Activated naive CD4-positive, alpha-beta T cell treated with anti-CD3 and anti-CD28 coated beads, Interleukin-2, amount 50 U/mL, for 24 hours (primary cell): ENCODE measurements around the gene SCFD1.
A peak's percentile ranks its signal among the peaks of the same experiment; 100 is the strongest.
"Not testable (repeated sequence)": the region's sequence is repeated elsewhere in the genome, so short reads cannot be mapped to it uniquely, and the experiment has no call there.

Experiments used
- H3K27ac Mint-ChIP-seq: one replicate; pipeline ENCODE4 v1.8.0; 2021; ENCODE audit warnings: mild to moderate bottlenecking, mixed read lengths
- H3K27me3 Mint-ChIP-seq: one replicate; pipeline ENCODE4 v1.8.0; 2021; ENCODE audit warnings: mixed read lengths
- H3K36me3 Mint-ChIP-seq: one replicate; pipeline ENCODE4 v1.8.0; 2021; ENCODE audit warnings: mixed read lengths
- H3K4me1 Mint-ChIP-seq: one replicate; pipeline ENCODE4 v1.8.0; 2021; ENCODE audit warnings: mixed read lengths
- H3K4me3 Mint-ChIP-seq: one replicate; pipeline ENCODE4 v1.8.0; 2021; ENCODE audit warnings: mild to moderate bottlenecking, mixed read lengths
- H3K9me3 Mint-ChIP-seq: one replicate; pipeline ENCODE4 v1.8.0; 2021; ENCODE audit warnings: mixed read lengths

SCFD1 gene

GRCh38 chr14:30638926-30639325 is 16.8 kb downstream of the SCFD1 start:
- Mint-ChIP-seq H3K4me1 (peaks cover 10% of the 10 kb centered on the region), H3K9me3 (no peaks in the 10 kb centered on the region), H3K36me3 (peaks cover 28% of the 10 kb centered on the region), H3K4me3 (no peak overlapping the region), H3K27me3 (no peaks in the 10 kb centered on the region), H3K27ac (peak overlapping the region; percentile 65)

GRCh38 chr14:30641207-30641606 is 19.1 kb downstream of the SCFD1 start:
- Mint-ChIP-seq H3K9me3 (no peaks in the 10 kb centered on the region), H3K4me1 (peaks cover 19% of the 10 kb centered on the region), H3K27me3 (no peaks in the 10 kb centered on the region), H3K36me3 (peaks cover 40% of the 10 kb centered on the region), H3K4me3 (no peak overlapping the region), H3K27ac (no peak overlapping the region)

GRCh38 chr14:30644462-30644861 is 22.3 kb downstream of the SCFD1 start:
- not testable (repeated sequence) for H3K27me3 Mint-ChIP-seq, H3K4me3 Mint-ChIP-seq, H3K27ac Mint-ChIP-seq, H3K9me3 Mint-ChIP-seq
- peaks cover 33% of the 10 kb centered on the region for H3K36me3 Mint-ChIP-seq
- H3K4me1 Mint-ChIP-seq = peaks cover 16% of the 10 kb centered on the region

- Mint-ChIP-seq H3K27me3 (no peaks in the 10 kb centered on the region), H3K27ac (no peak overlapping the region), H3K36me3 (peaks cover 35% of the 10 kb centered on the region), H3K4me3 (no peak overlapping the region), H3K9me3 (no peaks in the 10 kb centered on the region), H3K4me1 (peaks cover 16% of the 10 kb centered on the region)
Measured at GRCh38 chr14:30645600-30645999, 23.5 kb downstream of the SCFD1 start.

GRCh38 chr14:30648471-30648870 is 26.4 kb downstream of the SCFD1 start:
- Mint-ChIP-seq H3K36me3 (peaks cover 36% of the 10 kb centered on the region), H3K4me1 (peaks cover 16% of the 10 kb centered on the region), H3K27me3 (no peaks in the 10 kb centered on the region), H3K27ac (no peak overlapping the region), H3K9me3 (no peaks in the 10 kb centered on the region), H3K4me3 (no peak overlapping the region)

- Mint-ChIP-seq H3K36me3 (peaks cover 9% of the 10 kb centered on the region), H3K4me3 (no peak overlapping the region), H3K27me3 (no peaks in the 10 kb centered on the region), H3K4me1 (peaks cover under 1% of the 10 kb centered on the region), H3K27ac (no peak overlapping the region), H3K9me3 (no peaks in the 10 kb centered on the region)
Measured at GRCh38 chr14:30651937-30652336, 29.8 kb downstream of the SCFD1 start.

GRCh38 chr14:30655124-30655523 is 33.0 kb downstream of the SCFD1 start:
- no peaks in the 10 kb centered on the region for H3K4me1 Mint-ChIP-seq
- H3K27ac Mint-ChIP-seq = no peak overlapping the region

GRCh38 chr14:30655658-30656057 is 33.5 kb downstream of the SCFD1 start:
- Mint-ChIP-seq H3K9me3 (no peaks in the 10 kb centered on the region), H3K27me3 (no peaks in the 10 kb centered on the region), H3K36me3 (peaks cover 9% of the 10 kb centered on the region)

More at GRCh38 chr14:30655124-30655523, 33.0 kb downstream of the SCFD1 start:
- no peaks in the 10 kb centered on the region for H3K9me3 Mint-ChIP-seq
- H3K4me3 Mint-ChIP-seq = no peak overlapping the region
- H3K27me3 Mint-ChIP-seq = no peaks in the 10 kb centered on the region
- H3K36me3 Mint-ChIP-seq = peaks cover 9% of the 10 kb centered on the region

GRCh38 chr14:30656190-30656632 is 34.1 kb downstream of the SCFD1 start:
- H3K27me3 Mint-ChIP-seq = no peaks in the 10 kb centered on the region
- peaks cover 11% of the 10 kb centered on the region for H3K36me3 Mint-ChIP-seq
- H3K4me1 Mint-ChIP-seq = no peaks in the 10 kb centered on the region
- no peak overlapping the region for H3K27ac Mint-ChIP-seq
- no peaks in the 10 kb centered on the region for H3K9me3 Mint-ChIP-seq
- H3K4me3 Mint-ChIP-seq = no peak overlapping the region

More at GRCh38 chr14:30655658-30656057, 33.5 kb downstream of the SCFD1 start:
- Mint-ChIP-seq H3K4me3 (no peak overlapping the region), H3K4me1 (no peaks in the 10 kb centered on the region), H3K27ac (no peak overlapping the region)

GRCh38 chr14:30657050-30657449 is 34.9 kb downstream of the SCFD1 start:
- no peak overlapping the region for H3K27ac Mint-ChIP-seq
- no peak overlapping the region for H3K4me3 Mint-ChIP-seq
- H3K36me3 Mint-ChIP-seq = peaks cover 9% of the 10 kb centered on the region
- H3K4me1 Mint-ChIP-seq = no peaks in the 10 kb centered on the region
- H3K27me3 Mint-ChIP-seq = no peaks in the 10 kb centered on the region
- H3K9me3 Mint-ChIP-seq = no peaks in the 10 kb centered on the region

GRCh38 chr14:30657606-30658163 is 35.6 kb downstream of the SCFD1 start:
- Mint-ChIP-seq H3K27me3 (no peaks in the 10 kb centered on the region), H3K4me3 (no peak overlapping the region), H3K9me3 (no peaks in the 10 kb centered on the region), H3K36me3 (peaks cover 11% of the 10 kb centered on the region), H3K27ac (no peak overlapping the region), H3K4me1 (no peaks in the 10 kb centered on the region)

- Mint-ChIP-seq H3K36me3 (peaks cover 11% of the 10 kb centered on the region), H3K4me3 (no peak overlapping the region), H3K4me1 (no peaks in the 10 kb centered on the region), H3K27me3 (no peaks in the 10 kb centered on the region), H3K27ac (no peak overlapping the region), H3K9me3 (no peaks in the 10 kb centered on the region)
Measured at GRCh38 chr14:30658645-30659044, 36.5 kb downstream of the SCFD1 start.

- peaks cover 6% of the 10 kb centered on the region for H3K4me1 Mint-ChIP-seq
- peaks cover 24% of the 10 kb centered on the region for H3K36me3 Mint-ChIP-seq
- H3K9me3 Mint-ChIP-seq = no peaks in the 10 kb centered on the region
- H3K27ac Mint-ChIP-seq = no peak overlapping the region
- H3K27me3 Mint-ChIP-seq = no peaks in the 10 kb centered on the region
- no peak overlapping the region for H3K4me3 Mint-ChIP-seq
Measured at GRCh38 chr14:30669594-30669993, 47.5 kb downstream of the SCFD1 start.

- H3K9me3 Mint-ChIP-seq = no peaks in the 10 kb centered on the region
- H3K27me3 Mint-ChIP-seq = no peaks in the 10 kb centered on the region
- no peak overlapping the region for H3K4me3 Mint-ChIP-seq
- peaks cover 24% of the 10 kb centered on the region for H3K36me3 Mint-ChIP-seq
- no peak overlapping the region for H3K27ac Mint-ChIP-seq
- peaks cover 6% of the 10 kb centered on the region for H3K4me1 Mint-ChIP-seq
Measured at GRCh38 chr14:30673071-30673470, 51.0 kb downstream of the SCFD1 start.

GRCh38 chr14:30678926-30679431 is 56.9 kb downstream of the SCFD1 start:
- Mint-ChIP-seq H3K4me3 (no peak overlapping the region), H3K27me3 (no peaks in the 10 kb centered on the region), H3K36me3 (peaks cover 34% of the 10 kb centered on the region), H3K4me1 (peaks cover 12% of the 10 kb centered on the region), H3K9me3 (no peaks in the 10 kb centered on the region), H3K27ac (peak overlapping the region; percentile 52)

- no peak overlapping the region for H3K27ac Mint-ChIP-seq
- H3K36me3 Mint-ChIP-seq = peaks cover 33% of the 10 kb centered on the region
- no peaks in the 10 kb centered on the region for H3K27me3 Mint-ChIP-seq
- no peak overlapping the region for H3K4me3 Mint-ChIP-seq
- H3K4me1 Mint-ChIP-seq = peaks cover 12% of the 10 kb centered on the region
- no peaks in the 10 kb centered on the region for H3K9me3 Mint-ChIP-seq
Measured at GRCh38 chr14:30680036-30680435, 57.9 kb downstream of the SCFD1 start.

- not testable (repeated sequence) for H3K9me3 Mint-ChIP-seq, H3K4me3 Mint-ChIP-seq, H3K27ac Mint-ChIP-seq, H3K27me3 Mint-ChIP-seq
- Mint-ChIP-seq H3K4me1 (peaks cover 12% of the 10 kb centered on the region), H3K36me3 (peaks cover 31% of the 10 kb centered on the region)
Measured at GRCh38 chr14:30680776-30681175, 58.7 kb downstream of the SCFD1 start.
